Eye (tissue), 1 donor: ENCODE measurements around the gene HERC2.
"Not testable (repeated sequence)": the region's sequence is repeated elsewhere in the genome, so short reads cannot be mapped to it uniquely, and the experiment has no call there.

Experiments
- DNase-seq: peaks from one replicate; pipeline ENCODE4 v3.0.0-alpha.2; 2015

HERC2 gene

DNA sequence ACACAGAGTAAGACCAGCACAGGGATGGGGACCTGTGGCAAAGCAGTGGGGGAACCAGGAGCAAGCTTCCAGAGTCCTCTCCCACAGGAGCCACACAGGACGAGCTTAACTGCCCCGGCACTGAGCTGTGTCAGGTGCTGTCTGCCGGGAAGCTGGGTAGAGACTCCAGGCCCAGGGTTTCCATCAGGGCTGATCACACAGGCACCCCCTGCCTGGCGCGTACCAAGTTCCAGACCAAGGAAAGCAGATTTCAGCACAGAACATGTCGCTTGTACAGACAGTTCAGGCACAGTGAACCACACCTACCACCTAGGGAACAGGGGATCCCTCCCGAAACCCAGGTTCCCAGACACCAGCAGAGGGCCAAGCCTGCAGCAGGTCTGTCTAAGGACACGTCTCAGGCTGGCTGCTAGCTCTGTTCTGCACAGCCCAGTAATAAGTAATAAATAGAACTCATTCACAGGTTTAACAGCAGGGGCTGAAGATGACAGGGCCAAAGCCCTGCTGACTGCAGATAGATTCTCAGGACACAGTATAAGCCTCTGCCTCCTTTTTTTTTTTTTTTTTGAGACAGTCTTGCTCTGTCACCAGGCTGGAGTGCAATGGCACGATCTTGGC lies 192.6 kb downstream of the HERC2 start:
- no peak for DNase-seq

DNA sequence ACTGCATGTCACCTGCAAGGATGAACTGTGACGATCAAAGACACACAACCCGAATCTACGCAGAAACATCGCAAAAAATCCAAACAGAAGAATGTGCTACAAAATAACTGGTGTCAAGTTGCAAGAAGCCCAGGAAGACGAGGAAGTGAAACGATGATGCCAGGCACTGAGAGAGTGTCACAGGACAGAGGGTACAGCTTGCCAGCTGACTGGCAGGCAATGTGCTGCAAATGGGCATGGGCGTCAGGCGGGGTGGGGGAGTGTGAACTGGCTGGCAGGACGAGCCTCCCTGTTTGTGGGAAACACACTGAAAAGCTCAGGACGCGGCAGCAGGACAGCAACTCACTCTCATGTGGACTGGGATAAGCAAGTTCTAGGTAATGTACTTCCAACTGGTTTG lies 193.9 kb downstream of the HERC2 start:
- DNase-seq: no peak

DNA sequence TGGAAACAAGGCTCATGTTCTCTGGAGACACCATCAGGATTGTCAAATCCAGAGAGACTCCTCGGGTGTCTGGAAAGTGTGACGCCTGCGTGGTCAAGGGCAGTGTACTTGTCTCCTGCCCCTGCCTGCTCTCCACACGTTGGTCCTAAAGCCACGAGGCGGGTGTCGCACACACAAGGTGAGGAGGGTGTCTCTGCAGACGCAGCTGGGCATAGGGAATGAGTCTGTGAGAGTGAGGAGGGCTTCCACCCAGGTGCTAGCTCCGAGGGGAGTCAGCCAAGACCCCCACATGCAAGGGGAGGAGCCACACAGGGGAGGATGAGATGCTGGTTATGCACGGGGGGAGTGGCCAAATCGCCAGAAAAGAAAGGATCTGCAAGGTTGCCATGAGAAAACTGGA lies 194.9 kb downstream of the HERC2 start:
- DNase-seq: no peak

DNA sequence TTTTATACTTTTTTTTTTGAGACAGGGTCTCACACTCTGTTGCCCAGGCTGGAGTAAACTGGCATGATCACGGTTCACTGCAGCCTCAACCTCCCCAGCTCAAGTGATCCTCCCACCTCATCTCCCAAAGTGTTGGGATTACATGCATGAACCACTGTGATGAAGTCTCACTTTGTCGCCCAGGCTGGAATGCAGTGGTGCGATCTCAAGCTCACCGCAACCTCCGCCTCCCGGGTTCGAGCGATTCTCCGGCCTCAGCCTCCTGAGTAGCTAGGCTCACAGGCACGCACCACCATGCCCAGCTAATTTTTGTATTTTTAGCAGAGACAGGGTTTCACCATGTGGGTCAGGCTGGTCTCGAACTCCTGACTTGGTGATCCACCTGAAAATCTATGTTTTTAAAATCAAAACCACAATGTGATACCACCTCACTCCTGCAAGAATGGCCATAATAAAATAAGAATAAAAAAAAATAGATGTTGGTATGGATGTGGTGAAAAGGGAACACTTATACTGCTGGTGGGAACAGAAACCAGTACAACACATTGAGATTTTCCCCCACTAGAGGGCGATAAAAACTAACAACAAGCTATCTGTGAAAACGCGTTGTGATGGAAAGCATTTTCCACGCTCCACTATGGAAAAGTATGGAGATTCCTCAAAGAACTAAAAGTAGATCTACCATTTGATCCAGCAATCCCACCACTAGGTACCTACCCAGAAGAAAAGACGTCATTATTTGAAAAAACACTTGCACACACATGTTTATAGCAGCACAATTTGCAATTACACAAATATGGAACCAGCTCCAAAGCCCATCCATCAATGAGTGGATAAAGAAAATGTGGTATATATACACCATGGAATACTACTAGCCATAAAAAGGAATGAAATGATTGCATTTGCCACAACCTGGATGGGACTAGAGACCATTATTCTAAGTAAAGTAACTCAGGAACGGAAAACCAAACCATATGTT lies 196.0 kb downstream of the HERC2 start:
- DNase-seq: peak; percentile 87

DNA sequence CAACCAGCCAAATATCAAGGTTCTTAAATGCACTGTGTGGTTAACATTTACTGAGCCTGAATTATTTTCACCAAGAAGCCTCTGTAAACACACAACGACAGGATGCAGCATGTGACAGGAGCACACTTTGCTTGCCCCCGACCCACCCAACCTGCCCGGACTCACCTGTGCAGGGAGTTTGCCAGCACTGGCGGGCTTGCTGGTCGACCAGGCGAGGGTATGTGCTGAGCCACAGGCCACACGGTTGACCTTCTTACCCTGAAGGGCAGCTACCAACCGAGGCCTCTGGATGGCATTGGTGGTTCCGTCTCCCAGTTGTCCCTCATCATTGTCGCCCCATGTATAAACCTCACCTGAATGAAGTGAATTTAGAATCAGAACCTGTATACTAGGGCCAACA lies 197.1 kb downstream of the HERC2 start:
- DNase-seq: no peak

DNA sequence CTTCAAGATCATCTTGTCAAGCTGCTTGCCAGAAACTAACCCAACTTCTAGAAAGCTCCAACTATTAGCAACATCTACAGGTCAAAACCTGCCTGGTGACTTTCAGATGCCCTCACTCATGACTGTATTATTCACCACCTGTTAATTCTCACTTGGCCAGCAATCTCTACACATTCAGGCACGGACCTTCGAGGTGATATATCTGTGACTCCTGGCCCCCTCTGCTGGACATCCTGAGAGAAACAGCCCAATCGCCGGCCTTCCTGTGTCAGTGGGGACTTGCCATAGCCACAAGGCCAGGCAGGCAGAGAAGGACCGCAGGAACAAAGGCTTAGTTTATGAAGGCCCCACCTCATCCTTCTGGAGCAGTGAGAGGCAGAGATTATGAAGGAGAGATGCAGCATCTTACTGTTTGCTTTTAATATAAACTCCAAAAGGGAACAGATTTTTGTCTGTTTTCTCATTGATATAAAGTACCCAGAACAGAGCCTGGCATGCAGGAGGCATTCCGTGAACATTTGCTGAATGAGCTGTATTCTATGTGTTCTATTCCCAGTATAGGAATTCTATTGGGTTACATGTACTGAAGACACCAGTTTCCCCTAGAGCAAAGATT lies 198.5 kb downstream of the HERC2 start:
- peak; percentile 94 for DNase-seq

DNA sequence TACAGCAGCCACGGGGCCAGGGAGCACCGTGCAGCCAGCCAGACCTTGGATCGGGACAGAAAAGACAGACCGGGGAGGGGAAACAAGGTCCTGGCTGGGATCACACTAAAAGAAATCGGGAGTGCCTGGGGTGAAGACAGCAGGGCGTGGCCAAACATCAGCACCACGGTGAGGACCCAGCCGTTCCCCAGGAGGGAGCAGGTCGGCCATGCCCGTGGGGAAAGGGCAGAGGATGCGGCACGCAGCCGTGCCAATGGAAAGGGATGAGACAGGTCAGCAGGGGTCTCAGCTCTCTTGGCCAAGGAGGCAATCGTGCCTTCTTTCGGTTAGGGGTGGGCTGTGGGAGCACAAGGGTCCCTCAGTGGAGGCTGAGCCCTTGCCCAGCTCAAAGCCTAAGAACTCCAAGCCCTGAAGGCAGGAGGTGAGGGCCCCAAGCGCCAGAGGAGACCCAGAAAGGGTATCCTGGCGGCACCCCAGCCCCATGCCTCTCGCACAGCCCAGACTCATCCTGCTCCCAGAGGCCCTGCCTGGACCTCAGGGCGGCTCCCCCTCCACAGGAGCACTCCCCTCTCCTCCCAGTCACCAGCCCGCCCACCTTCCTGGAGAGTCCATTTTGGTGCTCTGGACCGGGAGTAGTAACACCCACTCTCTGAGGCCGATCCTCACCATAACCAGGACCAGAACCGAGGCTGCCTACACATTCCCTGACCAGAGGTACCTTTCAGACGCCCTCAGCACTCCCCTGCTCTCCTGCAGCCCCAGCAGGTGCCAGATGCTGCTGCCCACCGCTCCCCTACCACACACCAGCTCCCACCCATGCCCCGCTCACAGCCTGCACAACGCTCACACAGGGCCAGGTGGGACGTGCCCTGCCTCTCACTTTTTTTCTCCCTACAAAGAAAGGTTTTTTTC lies 199.7 kb downstream of the HERC2 start:
- no peak for DNase-seq

DNA sequence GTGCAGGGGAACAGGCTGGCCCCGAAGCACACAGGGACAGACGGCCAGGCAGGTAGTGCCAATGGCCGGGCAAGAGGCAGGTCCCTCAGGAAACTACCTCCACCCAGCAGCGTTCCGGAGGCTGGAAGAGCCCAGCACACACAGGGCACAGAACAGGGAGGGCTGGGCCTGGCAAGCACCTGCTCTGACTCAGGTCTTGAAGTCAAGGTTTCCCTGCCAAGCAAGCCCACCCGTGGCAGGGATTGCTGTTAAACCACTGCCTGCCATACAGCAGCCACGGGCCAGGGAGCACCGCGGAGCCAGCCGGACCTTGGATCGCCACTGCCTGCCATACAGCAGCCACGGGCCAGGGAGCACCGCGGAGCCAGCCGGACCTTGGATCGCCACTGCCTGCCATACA lies 200.4 kb downstream of the HERC2 start:
- DNase-seq: not testable (repeated sequence)

DNA sequence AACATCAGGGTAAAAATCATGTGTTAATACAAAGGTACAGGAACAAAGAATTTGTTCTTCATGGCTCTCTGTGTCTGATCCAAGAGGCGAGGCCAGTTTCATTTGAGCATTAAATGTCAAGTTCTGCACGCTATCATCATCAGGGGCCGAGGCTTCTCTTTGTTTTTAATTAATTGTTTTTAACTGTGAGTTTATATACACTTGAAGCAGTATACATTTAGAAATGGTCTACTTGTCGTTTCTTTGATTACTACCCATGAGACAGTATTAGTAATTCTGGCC lies 201.7 kb downstream of the HERC2 start:
- DNase-seq: no peak

DNA sequence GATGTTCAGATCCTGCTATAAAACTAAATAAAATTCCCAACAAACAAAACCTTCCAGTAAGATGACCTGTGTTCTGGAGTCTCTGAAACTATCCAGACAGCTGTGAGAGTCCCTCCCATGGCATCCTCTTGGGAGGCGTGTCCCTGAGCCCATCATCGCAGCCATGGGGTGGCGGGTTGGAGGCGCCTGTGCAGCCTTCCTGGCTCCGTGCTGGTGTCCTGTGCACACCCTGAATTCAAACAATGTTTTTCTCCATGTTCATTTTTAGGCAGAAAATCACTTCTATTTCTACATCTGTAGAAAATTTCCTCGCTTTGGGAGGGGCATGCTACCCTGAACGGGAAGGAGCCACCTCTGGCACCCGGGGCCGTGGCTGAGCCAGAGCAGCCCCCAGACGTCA lies 203.4 kb downstream of the HERC2 start:
- DNase-seq: no peak

DNA sequence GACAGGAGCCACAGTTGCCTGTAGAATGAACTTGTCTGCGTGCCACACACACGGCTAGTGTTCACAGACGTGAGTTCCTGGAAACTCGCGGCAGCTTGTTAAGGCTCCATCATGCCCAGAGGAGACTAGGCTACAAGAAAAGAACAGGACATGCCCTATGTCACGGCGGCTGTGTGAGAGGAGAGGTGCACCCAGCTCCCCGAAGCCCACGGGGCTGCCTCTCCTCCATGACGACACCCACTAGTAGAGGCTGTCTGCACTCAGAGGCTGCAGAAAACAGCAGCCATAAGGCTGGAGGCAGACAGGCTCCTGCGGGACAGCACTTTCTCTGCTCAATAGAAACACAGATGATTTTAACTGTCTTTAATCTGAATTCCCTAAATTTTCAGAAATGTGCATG lies 203.9 kb downstream of the HERC2 start:
- no peak for DNase-seq

DNA sequence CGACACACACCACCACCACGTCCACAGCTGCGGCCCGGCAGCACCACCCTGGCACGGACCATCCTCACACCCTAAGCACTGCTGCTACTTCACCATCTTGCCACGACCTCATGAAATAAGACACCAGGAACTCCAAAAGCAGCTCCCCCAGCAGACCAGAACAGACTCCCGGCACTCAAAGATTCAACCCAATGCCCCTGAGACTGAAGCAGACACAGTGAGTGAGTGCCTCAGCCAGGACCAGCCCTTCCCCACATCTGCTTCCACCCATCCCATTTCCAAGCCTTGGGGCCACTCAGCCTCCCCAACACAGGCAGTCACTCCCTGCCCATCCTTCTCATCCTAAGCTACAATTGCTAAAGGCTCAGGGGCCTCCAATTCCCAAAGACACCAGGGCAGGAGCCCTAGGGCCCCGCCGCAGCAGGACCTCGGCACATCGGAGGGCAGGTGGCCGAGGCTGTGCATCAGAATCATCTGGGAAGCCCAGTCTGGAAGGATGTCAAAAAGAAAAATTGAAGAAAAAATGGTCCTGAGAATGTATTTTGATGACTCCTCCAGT lies 204.5 kb downstream of the HERC2 start:
- DNase-seq: no peak

DNA sequence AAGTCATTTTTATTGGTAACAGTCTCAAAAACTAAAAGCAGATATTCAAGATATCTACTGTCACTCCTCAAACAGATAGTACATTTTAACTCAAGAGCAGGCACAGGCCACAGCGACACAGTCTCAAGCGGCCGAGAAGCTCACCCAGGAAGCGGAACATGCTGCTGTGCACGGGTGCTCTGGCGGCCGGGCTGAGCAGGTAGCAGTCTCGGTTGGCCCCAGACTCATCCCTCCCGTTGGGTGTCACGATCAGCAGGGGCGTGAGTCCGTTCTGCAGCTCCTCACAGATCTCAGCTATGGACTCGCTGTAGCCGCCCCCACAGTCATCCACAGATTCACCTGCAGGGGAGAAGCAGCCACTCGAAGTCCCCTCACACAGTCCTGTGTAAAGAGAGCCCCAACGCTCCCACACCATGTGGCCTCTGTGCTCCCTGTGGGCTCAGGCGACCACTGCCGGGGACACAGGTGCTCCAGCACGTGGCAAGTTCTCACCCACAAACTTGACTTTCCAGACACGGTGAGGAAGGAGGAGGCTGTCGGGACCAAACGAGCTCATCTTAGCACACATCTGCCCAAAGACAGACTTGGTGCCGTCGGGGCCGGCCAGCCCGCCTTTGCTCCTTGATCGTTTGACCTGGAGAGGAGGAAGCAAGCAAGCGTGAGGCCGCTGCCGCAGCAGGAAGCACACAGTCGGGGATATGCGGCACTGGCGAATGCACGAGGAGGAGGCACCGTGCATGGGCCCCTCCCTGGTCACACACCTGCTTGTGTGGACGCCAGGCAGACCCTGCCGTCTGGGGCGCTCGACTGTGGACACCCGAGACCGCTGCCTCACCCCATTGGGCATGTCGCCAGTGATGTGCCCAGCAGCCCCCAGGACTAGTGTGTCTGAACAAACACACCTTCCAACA lies 205.2 kb downstream of the HERC2 start:
- no peak for DNase-seq

DNA sequence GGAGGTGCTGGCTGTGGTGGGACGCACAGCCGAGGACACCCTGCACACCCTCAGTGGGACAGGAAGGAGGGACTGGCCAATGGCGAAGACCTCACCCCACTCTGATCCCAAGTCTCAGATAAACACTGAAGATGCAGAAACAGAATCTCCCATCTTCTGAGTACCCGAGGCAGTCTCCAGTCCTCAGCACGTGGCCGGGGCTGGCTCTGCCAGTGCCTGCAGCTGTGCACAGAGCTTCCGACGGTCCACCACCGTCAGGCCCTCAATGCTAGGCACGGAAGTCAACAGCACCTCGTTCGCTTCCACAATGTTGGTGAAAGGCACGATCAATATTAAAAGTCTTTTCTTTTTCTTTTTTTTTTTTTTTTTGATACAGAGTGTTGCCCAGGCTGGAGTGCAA lies 206.1 kb downstream of the HERC2 start:
- DNase-seq: no peak

DNA sequence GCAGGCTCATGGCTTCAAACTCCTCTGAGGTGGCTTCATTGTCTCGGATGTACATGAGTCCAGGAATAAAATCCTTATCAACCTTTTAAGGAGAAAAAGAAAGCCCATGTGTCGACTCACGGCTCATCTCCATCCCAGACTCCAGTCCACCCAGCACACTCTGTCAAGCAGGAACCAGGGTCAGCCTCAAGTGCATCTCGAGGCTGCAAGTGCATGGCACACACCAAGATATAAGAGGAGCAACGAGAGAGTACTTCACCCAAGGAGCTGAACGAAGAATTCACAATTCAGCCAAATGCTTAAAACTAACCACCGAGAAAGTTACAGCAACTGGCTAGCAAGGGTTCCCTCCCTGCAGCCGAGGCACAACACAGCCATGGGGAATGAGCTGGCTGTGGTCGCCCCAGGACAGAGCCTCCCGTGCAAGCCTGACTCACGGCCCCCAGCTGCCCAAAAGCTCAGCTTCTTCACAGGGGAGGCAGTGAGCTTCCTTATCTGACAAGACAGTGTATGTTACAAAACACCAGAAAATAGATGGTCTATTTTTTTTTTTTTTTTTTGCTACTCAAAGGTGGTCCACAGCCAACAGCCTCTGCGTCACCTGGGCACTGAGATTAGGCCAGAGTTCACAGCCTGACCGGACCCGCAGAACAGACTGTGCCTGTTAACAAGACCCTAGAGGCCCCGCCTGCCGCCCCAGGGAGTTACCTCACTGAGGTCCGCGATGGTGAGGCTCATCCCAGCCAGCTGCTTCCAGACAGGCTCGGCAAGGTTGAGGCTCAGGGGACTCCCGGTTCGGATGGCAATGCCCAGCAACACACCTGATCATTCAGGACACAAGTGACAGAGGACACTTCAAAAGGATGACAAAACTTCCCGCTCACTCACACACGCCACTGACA lies 207.0 kb downstream of the HERC2 start:
- no peak for DNase-seq

DNA sequence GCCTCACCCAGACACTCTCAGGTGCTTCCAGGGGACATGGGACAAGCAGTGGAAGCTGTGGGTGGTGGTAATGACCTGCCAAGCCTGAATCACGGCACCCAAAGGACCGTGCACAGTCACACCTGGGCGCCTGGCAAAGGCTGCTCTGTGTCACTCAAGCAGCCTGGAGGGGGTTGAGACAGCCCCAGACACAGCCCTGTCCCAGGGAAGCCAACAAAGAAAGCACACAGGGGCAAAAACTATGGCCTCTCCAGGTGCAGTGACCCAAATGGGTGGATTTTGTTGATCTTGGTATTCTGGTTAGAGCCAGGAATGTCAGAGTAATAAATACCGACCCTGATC lies 207.9 kb downstream of the HERC2 start:
- no peak for DNase-seq

DNA sequence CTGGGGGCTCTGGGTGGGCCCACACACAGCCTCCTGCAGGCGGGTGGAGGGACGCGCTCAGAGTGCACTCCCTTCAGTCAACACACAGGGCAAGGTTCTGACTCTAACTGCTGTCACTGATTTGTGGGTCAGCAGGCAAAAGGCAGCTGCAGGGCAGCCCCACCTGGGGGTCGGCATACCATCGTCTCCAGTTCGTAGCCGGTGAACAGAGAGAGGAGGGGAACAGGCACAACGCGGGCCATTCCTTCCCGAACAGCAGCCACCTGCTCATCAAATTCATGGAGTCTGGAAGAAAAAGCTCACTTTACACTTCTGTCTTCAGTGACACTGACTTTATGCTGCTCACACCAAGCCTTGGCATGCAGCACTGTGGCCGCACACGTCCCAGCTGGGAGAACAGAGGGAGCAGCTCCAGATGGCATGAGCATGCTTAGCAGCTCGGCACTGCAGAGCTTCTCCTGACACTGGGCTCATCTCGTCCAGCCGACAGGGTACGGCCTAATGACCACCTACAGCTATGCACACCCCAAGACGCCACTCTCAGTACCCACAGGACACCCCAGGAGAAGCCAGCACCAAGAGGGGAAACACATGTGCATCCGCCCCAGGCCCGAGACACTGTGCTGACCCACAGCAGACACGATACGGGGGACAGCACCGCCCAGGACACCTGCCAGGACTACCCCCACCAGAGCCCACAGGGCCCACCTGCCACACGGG lies 208.4 kb downstream of the HERC2 start:
- DNase-seq: no peak

DNA sequence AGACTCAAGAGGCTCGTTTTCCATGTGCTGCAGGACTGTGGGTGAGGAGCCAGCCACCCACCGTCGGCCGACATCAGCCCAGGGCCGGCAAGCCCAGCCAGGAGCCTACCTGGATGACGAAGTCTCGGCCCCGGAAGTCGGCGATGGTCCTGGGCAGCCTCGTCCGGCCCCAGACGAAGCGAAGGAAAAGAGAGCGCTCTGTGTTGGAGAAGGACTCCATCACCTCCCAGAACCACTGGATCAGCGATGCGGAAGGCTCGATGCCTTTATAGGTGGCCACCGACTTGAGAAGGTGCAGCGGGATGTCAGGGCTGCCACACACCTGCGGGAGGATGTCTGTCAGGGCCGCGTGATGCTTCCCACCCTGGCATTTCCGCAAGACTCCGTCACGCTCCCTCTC lies 209.0 kb downstream of the HERC2 start:
- DNase-seq: no peak

DNA sequence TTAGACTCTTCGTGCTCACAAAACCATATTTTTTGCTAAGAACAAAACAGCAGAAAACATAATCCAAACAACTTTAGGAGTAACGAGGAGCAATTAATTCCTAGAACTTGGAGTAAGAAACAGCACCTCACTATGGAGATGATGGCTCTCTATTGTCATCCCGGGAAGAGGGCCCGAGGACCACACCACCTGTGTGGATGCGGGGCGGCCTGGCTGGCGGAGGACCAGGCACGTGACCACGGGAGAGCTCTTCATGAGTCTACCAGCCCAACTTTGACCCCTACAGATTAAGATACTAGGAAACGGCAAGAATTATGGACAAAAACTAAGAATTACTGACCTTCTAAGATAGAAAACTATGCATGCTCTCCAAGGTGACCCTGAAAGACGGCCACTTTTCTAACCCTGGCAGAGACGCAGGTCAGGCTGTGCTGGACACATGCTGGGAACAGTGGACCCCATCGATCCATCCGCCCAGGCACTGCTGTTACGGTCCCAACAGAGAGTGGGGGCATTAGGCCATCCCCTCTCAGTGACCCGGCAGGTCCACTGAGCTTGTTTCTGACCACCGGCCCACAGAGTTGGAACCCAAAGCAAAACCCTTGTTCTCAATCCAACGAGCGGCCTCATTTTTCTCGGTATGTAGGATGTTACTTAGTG lies 209.7 kb downstream of the HERC2 start:
- no peak for DNase-seq
